HG03135 (cell line): Measurements from ENCODE around the gene RPP21.

Source experiments
- ATAC-seq: cut with Tn5 transposase; IDR thresholded peaks from one replicate; pipeline ENCODE4 v1.9.1; 2021; ENCODE audit warnings: mild to moderate bottlenecking, moderate library complexity; ENCODE audit not compliant: unreplicated experiment

Gene RPP21

GRCh38 chr6:30328397-30328796 lies 16.6 kb upstream of the RPP21 start:
- no peak for ATAC-seq

GRCh38 chr6:30329331-30329730 lies 15.6 kb upstream of the RPP21 start:
- no peak for ATAC-seq

DNA sequence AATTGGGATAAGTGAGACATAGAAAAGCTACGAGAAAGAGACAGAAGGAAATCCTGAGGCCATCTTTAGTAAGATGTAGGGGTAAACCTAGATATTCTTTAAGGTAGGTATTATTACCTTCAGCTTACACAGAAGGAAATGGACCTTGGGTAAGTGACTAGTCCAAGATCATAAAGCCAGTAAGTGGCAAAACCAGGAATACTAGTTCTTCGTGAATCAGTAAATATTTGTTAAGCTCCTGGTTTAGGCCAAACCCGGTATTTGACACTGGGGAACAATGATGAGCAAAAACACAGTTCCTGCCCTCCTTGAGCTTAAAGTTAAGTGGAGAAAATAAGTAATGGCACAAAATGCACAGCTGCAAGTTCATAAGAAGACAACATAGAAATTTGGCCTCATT lies 13.0 kb upstream of the RPP21 start:
- no peak for ATAC-seq

- ATAC-seq, result no peak
These were observed 10.7 kb upstream of the RPP21 start for GRCh38 chr6:30334075-30334783.

- ATAC-seq, result no peak
These were observed 4.3 kb upstream of the RPP21 start for GRCh38 chr6:30340589-30341054.

DNA sequence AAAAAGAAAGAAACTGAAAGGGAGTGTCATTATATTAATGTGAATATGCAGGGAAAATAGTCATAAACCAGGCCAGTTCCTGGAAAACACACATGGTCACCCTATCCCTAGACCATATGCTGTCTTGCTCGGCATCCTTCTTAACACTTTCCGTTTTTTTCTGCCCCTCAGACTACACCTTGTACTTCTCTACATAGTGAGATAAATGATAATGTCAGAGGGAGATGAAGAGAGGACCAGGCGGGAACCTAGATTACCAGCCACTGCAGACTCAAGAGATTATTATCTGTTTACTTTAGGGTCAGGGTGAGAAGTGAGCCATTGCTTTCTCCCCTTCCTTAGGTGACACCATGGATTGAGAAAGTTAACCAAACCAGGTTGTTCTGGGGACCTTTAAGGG lies 3.7 kb upstream of the RPP21 start:
- ATAC-seq, result no peak

GRCh38 chr6:30341728-30342127 lies 3.2 kb upstream of the RPP21 start:
- no peak for ATAC-seq

DNA sequence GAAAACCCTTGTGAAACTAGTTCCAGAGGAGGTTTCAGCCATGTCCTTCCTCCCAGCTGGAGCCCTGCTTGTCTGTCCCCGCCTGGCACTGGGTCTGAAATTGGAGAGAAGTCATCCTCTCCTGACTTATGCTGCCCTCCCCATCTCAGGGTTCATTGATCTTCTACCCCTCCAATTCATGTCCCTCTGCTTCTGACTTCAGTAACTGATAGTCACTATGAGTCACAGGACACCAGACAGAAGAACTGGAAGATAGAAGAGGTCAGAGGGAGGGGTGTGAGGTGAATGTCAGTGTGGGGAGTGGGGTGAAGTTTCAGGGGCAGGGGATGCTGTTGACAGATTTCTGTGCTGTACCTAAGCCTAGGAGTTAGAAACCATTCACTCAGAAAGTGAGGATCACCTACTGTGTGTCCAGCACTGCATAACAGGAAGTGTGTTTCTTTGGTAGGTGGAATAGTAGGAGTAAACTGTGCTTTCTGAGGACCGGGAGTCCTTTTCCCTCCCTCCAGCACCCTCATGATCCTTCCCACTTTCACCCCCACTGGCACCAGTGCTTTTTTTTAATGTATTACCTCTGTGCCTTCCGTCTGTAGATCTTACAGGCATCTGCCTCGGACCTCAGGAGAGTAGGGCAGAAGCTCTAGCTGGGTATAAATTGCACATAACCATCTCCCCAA lies 627 bp upstream of the RPP21 start:
- peak; percentile 13 for ATAC-seq

DNA sequence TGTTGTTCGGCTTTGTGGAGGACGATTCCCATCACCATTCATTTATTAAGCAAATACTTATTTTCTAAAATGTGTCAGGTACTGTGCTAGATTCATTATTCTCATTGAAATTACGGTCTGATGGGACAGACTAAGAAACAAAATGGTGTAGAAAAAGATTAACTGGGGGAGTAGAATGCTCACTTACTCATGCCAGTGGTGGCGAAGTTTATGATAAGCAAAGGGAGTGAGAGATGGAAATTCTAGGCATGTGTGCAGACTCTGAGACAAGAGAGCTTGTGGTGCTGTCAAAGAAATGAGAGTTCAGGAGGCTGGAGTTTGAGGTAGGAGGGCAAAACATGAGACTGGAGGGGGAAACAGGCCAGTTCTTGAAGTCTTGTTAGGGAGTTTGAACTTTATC lies 896 bp downstream of the RPP21 start:
- no peak for ATAC-seq

DNA sequence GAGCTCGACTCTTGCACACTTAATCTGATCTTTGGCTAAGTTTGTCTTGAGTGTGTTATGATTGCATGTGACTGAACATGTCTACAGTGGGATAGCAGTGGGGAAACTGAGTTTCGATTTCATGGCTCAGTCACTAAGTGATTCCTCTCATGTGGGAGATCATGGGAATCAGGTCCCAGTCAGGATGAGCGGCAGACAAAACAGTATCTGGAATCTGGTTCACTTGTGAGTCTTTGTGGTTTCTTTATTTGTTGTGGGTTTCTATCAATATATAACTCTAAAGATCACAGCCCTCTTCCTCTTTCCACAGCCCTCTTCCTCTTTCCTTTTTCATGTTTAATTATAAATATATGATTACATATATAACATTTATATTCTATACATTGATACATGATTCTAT lies 4.0 kb downstream of the RPP21 start:
- ATAC-seq, result no peak

DNA sequence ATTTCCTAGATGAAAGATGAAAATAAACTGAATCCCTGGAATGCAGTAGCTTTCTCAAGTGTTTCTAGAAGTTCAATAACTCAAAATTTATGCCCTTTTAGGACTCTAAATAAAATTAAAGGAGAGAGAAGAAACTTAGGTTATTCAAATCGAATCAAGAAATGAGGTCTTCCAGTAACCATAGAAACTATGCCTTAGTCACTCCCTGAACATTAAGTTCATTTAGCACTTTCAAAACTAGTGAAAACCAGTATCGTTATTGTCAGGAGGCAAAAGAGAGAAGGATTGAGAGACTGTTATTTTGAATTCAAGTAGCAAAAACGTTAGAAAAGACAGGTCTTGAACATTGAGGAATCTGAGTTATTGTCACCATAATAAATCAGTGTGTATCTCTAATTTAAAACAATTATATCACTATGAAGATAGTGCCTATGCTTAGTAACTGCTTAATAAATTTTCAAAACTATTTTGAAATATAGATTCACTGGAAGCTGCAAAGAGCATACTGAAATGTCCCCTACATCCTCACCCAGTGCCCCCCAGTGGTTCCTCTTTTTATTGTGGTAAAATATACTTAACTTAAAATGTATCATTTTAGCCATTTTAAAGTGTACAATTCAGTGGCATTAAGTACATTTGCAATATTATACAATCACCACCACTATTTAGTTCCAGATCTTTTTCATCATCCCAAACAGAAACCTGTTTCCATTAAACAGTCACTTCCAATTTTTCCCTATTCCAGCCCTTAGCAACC lies 4.6 kb downstream of the RPP21 start:
- ATAC-seq, result no peak

DNA sequence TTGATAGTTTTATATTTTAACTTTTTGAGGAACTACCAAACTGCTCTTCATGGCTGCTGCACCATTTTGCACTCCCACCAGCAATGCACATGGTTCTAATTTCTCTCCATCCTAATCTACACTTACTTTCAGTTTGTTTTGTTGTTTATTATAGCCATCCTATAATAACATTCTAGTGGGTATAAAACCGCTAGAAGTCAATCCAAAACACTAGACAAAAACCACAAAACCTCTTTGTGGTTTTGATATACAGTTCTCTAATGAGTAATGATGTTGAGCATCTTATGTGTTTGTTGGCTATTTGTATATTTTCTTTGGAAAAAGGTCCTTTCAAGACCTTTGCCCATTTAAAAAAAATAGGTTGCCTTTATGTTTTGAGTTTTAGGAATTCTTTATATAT lies 5.6 kb downstream of the RPP21 start:
- ATAC-seq, result no peak

- ATAC-seq, result no peak
These were observed 7.6 kb downstream of the RPP21 start for GRCh38 chr6:30352550-30352949.

DNA sequence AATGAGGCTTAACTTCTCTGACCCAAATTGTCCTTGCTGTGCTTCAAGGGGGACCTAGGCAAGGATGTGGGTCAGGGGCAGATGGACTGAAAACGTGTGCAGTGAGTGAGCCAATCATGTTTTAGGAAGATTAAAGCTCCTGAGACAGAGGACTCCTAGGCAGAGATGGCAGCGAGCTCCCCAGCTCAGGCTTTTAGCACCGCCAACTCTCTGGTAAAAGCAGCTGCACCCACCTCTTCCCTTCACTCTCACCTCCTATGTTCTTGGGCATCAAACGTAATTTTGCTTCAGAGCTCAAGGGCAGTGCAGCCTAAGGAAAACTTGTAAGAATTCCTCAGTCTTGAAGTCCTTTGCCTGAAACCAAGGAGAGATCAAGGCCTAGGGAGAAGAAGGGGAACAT lies 10.3 kb downstream of the RPP21 start:
- ATAC-seq, result no peak

- no peak for ATAC-seq
These were observed 11.6 kb downstream of the RPP21 start for GRCh38 chr6:30356536-30356935.

DNA sequence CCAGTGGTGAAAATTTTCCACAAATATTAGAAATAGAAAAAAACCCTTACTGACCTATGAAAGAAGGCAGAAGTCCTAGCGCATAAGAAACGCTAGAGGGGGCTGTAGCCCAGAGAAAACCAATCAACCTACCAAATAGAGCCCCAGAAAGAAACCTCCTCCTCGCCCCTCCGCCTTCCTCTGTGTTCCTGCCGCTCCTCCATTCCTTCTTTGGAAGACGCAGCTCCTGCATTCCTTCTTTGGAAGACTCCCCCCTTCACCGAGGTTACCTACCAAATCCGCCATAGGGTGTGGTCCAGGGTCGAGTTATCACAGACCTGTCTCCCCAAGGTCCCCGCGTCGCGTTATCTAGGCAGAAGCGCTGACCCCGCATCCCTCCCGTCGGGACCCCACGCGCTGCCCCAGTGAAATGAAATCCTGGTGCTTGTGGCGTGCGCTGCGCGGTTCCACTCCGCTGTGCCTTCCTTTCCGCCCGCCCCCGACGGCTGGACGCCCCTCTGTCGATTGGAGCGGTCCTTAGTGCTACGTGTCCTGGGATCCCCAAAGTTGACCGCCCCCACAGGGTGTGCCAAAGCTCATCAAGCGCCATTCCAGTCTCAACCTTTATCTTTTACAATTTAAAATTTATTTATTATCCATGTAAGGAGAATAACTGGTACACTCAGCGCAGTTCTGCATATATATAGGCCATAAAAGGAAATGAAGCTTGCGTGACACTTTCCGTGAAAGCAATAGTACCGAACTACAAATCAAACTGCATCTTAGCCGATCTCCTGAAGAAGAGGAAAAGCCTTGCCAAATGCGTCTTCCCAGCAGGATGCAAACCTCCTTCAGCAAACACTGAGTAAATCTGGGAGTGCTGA lies 13.0 kb downstream of the RPP21 start:
- no peak for ATAC-seq

GRCh38 chr6:30359276-30359675 lies 14.3 kb downstream of the RPP21 start:
- no peak for ATAC-seq

DNA sequence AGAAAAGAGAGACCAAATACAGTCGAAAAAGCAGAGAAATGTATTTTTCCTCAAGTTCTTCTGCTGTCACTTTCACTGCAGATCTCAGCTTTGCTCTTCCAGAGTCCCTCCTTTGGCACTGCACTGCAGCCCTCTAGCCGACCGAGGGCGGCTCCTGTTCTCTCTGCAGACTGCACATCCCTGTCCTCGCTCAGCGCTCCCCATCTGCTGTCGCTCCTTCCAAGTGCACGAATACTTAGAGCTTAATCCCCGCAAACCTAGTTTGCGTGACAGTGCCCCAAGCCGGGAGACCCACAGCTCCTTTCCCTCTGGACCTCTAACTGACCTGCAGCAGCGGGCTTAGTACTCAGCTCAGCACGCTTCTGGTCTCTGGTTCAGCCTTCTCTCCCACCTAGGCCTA lies 15.2 kb downstream of the RPP21 start:
- no peak for ATAC-seq

- ATAC-seq, result no peak
These were observed 16.7 kb downstream of the RPP21 start for GRCh38 chr6:30361661-30362060.

- ATAC-seq, result no peak
These were observed 18.5 kb downstream of the RPP21 start for GRCh38 chr6:30363459-30363858.

DNA sequence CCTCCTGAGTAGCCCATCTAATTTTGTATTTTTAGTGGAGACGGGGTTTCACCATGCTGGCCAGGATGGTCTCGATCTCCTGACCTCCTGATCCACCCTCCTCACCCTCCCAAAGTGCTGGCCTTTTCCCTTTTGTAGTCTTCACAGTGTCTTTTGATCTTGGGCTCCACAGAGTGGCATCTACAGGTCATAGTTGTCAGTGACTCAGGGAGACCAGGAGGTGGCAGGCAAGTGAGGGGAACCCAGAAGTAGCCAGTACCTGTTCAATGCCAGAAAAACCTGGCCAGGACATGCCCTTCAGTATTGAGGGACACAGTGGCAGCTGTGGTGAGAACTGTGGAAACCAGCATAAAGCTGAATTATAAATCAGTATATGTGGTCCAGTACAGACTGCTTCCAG lies 19.6 kb downstream of the RPP21 start:
- ATAC-seq, result no peak
